ENCODE data around the gene SHROOM3.

SHROOM3 gene

DNA sequence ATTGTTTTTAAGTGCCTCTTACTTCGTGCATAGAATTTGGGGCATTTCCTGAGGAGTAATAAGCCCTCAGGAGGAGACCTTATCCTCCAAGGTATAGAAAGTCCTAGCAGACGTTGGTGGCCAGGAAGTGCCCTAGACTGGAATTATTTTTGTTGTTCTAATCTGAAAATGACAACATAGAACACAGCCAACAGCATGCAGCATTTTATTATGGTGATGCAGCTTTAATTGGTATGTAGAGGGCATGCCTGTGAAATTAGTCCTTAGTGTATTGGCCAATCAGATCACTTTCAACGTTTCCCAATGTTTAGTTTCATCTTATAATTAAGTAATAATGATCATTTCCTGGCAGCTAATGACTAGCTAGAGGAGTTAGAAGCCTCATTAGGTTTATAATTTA, 199.2 kb downstream of the SHROOM3 start:
- no peak for DNase-seq

DNA sequence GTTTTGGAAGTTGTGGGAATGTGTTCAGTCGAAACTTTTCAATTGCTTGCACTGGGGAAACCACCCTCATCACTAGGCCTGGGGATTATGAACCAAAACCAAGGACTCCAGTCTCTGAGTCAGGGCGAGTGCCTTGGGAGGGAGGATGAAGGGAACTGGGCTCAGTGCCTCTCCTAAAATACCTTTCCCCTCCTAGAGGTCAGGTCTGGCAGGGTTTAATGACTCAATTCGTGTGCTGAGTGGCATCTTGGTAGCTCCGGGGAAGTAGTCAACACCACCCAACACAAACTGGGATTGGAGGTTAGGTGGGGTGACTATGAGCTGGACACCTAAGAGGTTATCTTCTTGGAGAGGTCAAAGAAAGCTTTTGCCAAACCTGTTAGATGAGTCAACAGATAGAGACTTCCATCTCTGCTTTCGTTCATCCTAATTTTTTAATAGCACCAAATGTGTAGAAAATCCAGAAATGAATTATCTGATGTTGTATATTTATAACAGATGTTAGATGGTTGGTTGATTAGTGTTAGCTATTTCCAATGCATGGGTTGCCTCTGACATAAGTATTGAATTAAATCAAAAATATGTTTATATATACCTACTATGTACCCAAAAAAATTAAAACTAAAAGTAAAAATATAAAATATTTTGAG, 202.8 kb downstream of the SHROOM3 start:
- DNase-seq = no peak

DNA sequence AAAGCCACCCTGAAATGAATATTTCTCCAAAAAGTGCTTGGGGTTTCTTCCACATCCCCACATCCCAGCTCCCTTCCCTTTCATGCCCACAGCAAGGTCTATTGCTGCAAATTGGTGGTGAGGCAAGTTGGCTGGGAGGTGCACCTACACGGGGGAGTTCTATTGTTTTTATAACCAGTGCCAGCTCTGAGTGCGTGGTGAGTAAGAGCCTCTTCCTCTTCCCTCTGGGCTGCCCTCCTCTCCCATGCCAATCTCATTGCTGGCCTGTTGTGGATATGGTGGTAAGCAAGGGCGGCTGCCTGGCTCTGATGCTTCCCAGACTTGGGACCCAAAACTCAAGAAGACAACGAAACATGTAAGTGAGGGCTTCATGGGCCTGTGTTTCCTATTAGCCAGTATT, 204.3 kb downstream of the SHROOM3 start:
- DNase-seq = no peak

DNA sequence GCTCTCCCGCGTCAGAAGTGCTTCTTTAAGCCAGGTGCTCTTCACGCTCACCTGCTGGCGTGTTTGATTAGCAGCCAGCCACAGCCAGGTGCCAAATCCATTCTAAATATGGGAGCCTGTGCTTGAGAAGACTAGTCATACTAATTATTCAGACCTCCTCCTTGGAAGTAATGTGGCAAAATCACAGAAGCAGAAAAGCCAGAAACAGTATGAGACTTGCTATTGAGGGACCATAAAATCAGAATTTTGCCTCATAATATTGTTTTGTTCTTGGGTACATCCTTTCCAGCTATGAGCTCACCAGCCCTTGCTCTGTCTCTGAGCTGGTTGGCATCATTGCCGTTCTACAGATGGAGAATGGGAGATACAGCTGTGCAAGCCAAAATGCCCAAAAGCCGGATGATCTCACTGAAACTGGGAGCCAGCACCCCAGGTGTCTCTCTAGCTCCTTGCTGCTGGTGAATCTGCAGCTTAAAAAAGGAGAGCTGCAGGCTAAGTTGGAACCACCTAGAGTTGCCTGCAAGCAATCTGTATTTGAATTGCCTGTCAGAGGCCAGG, 205.4 kb downstream of the SHROOM3 start:
- no peak for DNase-seq

DNA sequence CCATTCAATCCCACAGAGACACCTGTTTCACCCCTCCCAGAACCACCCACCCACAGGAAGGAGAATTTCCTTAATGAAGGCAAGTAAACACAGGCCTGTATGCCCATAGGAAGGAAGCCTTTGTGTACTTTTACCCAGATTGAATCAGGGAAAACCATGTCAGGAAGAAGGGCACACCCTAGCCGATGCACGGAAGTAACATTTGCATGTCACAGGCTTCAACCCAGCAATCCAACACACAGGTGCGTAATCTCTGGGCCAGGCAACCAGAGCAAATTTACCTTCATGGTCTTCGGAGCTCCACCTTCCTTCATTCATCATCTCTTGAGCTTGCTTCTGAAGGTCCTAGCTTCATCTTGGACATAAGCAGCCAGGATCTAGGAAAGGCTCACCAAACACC, 206.3 kb downstream of the SHROOM3 start:
- DNase-seq = no peak

DNA sequence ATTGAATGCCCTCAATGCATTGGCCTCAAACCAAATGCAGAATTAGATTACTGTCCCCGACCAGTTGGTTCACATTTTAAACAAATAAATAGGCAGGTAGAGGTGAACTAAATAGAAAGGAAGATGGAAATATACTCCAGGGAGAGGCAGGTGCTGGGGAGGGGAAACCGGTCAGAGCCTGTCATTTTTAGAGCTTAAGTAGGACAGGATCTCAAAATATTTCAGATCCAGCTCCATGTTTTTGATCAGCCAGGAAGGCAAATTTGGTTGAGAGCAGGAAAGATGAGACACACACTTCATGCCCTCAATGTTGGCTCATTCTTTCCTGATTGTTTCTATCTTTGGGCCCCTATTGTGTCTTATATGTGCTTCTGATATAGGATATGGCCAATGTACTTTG, 206.7 kb downstream of the SHROOM3 start:
- no peak for DNase-seq

DNA sequence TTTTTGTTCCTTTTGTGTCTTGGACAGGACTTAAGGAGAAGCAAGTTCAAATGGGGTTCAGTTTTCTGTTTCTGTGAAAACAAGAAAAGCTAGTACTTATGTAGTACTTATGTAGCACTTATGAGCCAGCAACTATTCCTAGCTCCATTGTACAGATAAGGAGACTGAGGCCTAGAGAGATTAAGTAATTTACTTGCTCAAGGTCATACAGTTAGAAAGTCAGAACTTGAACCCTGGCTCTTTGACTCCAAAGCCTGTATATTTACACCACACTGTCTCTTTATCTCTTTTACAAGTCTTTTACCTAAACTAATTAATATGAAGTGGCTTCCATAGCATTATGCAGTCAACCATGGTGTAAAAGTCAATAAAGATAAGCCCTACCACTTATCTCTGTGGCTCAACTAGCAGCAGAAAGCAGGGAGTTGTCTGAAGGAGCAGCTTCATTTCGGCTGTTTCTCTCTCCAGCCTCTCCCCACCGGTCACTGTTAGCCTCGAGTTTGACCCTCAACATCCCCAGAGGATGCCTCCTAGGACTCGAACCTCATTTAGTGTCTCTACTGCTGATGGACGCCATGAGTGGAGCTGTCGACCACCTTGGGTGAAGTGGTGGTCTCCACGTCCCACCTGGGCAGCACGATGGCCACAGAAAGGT, 209.9 kb downstream of the SHROOM3 start:
- no peak for DNase-seq

DNA sequence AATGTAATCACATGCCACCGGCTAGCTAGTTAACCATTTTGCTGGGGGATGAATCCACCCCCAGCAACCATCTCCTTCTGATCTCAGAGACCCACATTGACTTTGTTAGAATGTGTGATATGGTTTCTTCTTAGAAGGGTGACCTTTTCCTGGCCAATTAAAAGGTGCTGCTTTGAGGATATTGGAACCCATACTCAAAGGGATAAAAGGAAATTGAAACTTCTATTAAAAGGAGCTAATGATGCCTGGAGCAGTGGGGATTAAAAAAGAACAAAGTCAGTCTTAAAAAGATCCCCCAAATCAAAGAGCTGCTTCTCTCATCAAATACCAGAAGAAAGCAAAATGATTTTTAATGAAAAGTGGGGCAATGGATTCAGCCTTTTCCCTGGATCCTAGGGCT, 214.1 kb downstream of the SHROOM3 start:
- DNase-seq = no peak

DNA sequence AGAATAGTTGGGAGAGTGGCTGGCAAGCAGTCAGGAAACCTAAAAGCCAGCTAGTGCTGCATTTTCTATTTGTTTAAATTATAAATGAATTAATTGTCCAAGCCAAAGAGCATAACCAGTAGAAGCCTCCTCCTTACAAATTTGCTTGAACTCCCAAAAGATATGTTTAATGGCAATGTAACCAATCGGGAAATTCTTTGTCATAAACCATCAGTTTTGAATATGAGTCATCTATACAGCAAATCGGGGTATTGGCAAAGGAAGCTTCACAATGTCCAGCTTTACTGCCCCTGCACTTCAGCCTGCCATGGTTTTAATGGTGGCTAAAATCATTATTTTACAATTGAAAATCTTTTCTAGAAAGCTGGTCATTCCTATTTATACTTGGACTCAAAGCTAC, 216.6 kb downstream of the SHROOM3 start:
- no peak for DNase-seq

DNA sequence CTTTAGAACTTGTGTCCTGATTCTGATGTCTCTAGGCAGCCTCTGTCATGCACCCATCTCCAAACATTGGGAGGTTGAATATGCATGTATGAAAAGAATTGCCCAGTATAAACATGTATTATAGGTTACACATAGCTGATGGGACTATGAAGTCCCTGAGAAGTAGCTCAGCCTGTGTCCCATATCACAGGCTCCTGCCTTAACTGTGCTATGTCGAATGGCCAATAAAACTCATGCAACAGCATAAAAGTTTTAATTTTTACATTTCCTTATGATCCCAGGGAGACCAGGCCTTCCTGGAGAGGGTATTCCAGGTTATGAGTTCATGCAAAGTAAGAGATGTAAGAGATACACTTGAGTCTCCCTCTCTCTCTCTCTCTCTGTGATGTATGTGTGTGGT, 217.4 kb downstream of the SHROOM3 start:
- no peak for DNase-seq

DNA sequence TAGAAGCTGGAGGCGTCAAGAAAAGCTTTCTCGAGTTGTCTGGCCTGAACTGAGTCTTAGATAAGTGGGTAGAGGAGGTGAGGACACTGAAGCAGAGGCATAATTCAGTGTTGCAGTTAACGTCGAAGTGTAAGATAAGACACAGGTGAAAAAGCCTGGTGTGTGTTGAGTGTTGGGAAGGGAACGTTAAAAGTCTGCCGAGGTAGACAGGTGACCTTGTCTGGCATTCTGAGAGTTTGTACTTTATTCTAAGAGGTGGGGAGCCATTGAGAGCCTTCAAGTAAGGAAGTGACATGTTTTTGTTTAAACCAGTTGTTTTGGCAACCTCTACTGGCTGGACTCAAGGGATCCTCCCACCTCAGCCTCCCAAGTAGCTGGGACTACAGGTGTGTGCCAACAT, 219.1 kb downstream of the SHROOM3 start:
- DNase-seq = no peak

DNA sequence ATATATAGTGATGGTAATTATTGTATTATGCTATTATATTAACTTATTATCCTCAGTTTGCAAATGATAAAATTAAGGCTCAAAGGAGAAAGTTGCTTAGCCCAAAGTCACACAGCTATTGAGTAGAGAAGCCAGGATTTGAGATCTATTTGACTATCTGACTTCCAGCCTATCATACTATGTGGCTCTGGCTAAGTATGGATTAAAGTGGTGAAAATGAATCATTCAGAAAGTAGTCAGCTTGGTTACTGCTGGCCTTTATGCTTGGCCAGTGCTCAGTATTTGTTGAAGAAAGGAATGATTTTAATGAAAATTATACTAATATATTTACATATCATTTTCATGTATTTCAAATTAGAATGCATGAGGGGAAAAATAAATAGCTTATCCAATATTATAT, 219.8 kb downstream of the SHROOM3 start:
- no peak for DNase-seq

DNA sequence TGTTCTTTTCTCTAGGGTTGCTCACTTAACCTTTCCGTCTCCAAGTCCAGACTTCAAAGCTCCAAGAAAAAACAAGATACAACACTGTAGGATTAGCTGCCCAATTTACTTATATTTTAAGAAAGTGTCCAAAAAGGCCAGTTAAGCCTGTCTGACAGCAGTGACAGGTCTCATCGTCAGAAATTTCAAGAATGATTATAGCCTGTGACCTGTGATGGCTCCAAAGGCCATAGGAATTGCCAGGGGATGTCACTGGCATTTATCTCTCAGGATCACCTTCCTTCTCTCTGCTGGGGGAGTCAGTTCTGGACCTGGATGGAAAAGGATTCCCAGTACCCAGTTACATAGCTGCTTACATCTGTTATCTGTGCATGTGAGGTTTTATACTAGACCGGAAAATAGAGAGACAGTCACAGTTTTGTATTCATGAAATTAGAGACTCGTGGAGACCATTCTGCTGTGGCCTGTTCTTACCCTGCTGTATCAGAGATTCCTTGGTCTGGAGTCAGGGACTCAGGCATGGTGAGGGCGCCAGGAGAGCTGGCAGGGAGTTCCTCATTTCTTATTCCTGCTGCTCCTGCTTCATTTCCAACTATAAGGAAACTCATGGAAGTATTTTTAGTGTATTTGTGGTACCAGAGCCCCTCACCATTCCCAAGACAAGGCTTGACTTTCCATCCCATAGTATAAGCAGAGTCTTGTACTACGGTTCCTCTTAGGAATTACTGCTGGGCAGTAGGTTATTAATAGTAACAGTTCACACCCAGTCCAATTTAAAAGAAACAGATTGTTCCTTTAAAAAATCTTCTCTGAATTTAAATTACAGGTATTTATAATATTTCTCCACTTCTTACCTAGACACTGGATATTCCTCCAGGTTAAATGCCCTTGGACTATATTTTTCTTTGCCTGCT, 220.8 kb downstream of the SHROOM3 start:
- no peak for DNase-seq

DNA sequence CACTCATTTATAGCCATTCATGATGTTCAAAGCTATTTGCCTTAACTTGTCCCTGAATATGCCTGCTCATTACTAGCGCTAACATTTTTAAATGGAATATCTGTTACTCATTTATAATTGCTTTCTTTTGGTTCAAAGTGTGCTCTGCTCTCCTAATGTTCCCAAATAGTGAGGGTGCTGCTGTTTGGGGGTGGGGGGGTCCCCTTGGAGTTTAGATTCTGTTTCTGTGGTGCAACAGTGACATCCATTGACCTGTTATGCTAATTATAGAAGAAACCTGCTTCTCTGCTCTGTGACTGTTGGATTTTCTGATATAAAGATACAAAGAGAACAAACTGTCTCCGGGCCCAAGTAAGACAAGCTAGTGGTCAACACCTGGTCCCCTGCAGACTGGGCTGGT, 222.4 kb downstream of the SHROOM3 start:
- DNase-seq = no peak

DNA sequence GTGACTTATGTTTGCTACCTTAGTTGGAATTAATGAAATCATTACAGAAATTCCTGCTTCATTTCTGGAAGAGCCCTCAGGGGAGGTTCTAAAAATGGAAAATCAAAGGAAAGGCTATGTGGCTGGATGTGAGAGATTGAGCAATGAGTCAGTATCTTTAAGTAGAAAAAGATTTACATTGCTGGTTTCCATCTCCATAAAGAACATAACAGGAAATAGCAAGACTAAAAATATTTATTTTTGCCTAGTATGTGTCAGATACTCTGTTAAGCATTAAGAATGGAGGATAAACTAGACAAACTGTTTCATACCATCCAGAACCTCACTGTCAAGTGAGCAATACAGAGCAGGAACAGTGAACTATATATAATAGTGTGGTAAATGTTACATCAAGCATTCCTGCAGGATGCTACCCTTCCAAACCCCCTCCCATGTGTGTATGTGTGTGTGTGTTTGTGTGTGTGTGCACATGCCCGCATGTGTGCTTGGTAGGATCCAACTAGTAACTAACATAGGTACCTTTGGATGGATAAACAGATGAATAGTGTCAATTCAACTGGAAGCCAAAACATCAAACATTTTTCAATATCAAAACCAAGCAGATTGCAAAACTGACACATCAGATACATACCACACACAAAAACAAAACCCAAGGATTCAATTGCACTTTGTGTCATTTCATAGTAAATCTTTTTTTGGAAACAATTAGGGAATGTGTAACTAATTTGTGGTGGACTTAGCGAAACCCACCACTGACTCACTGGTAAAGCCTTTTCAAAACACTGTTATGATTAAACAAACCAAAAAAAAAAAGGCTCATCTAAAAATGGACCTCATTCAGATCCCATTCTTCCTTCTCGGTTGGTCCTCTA, 223.4 kb downstream of the SHROOM3 start:
- no peak for DNase-seq

DNA sequence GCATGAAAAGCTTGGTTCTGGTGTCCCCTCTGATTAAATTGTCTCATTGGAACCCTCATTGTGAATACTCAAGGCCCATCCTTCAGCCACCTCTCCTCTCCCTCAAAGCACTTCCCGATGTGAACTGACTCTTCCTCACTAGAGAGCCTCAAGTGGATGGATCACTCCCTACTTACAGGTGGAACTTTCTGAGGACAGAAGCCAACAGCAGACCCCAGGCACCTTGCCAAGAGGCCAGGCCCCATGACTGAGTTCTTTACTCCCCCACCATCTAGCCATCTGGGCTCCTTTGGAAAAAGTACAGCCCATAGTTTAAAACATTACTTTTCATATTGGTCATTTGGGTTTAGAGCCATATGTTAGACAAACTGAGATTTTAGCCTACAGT, 224.1 kb downstream of the SHROOM3 start:
- no peak for DNase-seq

DNA sequence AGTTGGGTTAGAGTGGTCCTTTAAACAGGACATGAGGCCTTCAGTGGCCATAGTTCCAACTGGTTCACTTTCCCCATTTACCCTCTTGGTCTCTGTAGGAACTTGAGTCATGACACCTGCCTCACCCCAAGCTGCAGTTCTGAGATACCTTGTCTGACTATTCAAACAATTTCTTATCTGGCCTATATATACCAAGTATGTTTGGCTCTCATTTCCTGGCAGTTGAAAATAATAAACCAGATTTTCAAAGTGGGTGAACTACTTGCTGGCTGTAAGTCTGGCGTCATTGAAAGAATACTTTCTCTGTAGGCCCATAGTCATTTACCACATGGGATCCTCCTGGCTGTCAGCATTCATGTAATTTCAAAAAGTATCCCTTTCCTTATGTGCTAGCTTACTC, 228.8 kb downstream of the SHROOM3 start:
- no peak for DNase-seq

DNA sequence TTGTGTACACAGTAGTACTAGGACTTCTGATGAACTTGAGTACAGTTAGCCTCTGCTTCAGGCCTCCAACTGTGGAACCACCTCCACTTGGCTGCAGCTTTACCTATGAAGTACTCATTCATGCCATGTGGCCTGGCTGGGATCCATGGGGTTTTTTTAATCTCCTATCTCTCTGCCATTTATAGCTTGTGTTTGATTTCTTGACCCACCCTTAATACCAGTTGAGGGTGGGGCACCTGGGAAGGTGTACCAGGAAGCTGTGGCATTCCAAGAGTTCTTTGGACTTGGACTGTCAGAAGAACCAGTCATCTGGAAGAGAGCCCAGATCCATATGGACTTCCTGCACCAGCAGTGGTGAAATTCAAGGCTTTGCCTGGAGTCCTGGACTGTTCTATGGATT, 230.1 kb downstream of the SHROOM3 start:
- DNase-seq = no peak

DNA sequence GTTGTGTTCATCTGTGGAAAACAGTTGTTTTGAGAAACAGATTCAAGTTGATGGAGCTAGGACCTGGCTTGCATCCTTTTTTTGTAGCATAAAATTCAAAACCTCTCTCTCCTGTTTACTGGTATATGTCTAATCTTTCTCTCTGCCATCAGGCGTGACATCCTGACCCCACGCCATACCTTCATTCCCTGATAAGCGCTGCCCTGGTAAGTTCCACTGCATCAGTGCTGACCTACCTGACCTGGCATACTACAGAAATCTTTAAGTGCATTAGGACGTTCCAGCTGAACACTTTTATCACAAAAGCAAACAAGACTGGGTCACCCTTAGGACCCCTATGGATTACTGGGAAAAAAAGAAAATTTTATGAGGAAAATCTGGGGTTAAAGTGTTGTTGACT, 230.7 kb downstream of the SHROOM3 start:
- DNase-seq = no peak

DNA sequence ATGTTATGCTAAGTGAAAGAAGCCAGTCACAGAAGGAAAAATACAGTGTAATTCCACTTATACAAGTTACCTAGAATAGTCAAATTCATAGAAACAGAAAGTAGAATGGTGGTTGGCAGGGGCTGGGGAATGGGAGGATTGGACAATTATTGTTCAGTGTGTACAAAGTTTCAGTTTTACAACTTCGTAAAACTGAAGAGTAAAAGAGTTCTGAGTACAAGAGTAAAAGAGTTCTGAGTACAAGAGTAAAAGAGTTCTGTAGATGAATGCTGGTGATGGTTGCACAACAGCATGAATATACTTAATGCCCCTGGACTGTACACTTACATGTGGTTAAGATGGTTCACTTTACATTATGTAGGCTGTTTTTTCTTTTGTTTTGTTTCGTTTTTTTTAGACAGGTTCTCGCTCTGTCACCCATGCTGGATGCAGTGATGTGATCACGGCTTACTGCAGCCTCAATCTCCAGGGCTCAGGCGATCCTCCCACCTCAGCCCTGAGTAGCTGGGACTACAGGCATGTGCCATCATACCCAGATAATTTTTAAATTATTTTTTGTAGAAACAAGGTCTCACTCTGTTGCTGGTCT, 232.0 kb downstream of the SHROOM3 start:
- DNase-seq = no peak

DNA sequence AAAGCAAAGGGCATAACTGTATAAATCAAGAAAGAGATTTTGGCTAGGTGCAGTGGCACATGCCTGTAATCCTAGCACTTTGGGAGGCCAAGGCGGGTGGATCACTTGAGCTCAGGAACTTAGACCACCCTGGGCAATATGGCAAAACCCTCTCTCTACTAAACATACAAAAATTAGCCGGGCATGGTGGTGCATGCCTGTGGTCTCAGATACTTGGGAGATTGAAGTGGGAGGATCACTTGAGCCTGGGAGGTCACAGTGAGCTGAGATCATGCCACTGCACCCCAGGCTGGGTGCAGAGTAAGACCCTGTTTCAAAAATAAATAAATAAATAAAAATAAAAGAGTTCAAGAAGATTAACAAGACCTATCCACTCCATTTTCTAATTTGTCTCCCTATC, 235.6 kb downstream of the SHROOM3 start:
- no peak for DNase-seq

DNA sequence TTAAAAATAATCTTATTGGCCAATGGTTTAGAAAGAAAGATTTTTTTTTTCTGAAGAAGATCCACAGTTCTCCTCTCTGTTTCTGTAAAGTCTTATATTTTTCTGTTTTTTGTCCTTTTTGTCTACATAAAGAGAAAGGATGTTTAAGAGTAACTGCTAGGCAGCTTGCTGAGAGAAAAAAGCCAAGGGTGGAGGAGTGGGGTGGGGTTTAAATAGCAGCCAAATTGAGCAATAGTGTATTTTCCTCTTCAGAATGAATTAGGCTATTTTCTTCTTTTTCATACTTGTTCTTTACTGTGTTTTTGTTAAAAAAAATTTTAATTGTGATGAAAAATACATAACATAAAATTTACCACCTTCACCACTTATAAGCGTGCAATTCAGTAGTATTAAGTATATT, 238.3 kb downstream of the SHROOM3 start:
- DNase-seq = no peak
